Panc1 (cell line): ENCODE results near the gene TMEM115. TPM values are rescaled to one million over a fixed set of nuclear protein-coding genes. Genes with fewer than 3 reads are reported as not detected.

ENCODE experiments used
- ATAC-seq: fragments of 200-7000 bp; cut with Tn5 transposase; 2 replicates; pipeline ENCODE4 v1.9.1; 2020; ENCODE audit warnings: mild to moderate bottlenecking, moderate library complexity
- BruUV-seq: library from RNA; stranded (reverse); fragments of 400-500 nt; replicated peaks from 2 replicates; lab custom pipeline; 2021; lab: Mats Ljungman, UMichigan
- CTCF ChIA-PET: fragments of 300-600 bp; sonication (Branson Sonifier 250); formaldehyde crosslinking; loops from one replicate; lab custom pipeline; 2022; ENCODE audit warnings: antibody characterized with exemption; lab: Charles Lee
- POLR2A ChIA-PET: fragments of 300-600 bp; sonication (Branson Sonifier 250); formaldehyde crosslinking; loops from one replicate; lab custom pipeline; 2022; ENCODE audit warnings: antibody characterized with exemption; lab: Charles Lee
- DNase-seq: peaks from one replicate; pipeline ENCODE4 v3.0.0-alpha.2; 2010; ENCODE audit warnings: low read depth, low spot score
- H3K27ac ChIP-seq: 2 replicates; pipeline ENCODE4 v1.5.1; 2011; ENCODE audit warnings: mild to moderate bottlenecking, low read length, inconsistent platforms
- H3K27me3 ChIP-seq: fragments of 200-500 bp; sonication (Bioruptor generic); 2 replicates; pipeline ENCODE4 v1.6.0; 2014; ENCODE audit warnings: low read length, inconsistent platforms; ENCODE audit not compliant: control insufficient read depth, insufficient read depth
- H3K36me3 ChIP-seq: fragments of 200-500 bp; sonication (Bioruptor generic); 2 replicates; pipeline ENCODE4 v1.5.1; 2014; ENCODE audit warnings: inconsistent platforms, mild to moderate bottlenecking, low read length, moderate library complexity; ENCODE audit not compliant: control insufficient read depth, insufficient read depth
- H3K4me1 ChIP-seq: 2 replicates; pipeline ENCODE4 v1.5.1; 2011; ENCODE audit warnings: inconsistent platforms, mild to moderate bottlenecking, low read length, moderate library complexity; ENCODE audit not compliant: control insufficient read depth, insufficient read depth
- H3K4me3 ChIP-seq, 2 experiments: 2 replicates each; pipeline ENCODE4 v1.5.1; 2011 to 2012; ENCODE audit warnings: low read depth in 2 of 2, low read length in 2 of 2, mild to moderate bottlenecking in 2 of 2, inconsistent platforms in 1 of 2, moderate library complexity in 1 of 2
- H3K9me3 ChIP-seq: fragments of 200-500 bp; sonication (Bioruptor generic); 2 replicates; pipeline ENCODE4 v1.5.1; 2014; ENCODE audit warnings: low read depth, mild to moderate bottlenecking, inconsistent platforms, low read length, moderate library complexity; ENCODE audit not compliant: control insufficient read depth, insufficient read depth
- POLR2AphosphoS5 ChIP-seq: IDR thresholded peaks from 2 replicates; pipeline ENCODE4 v1.6.1; 2012; ENCODE audit warnings: mild to moderate bottlenecking, low read depth, low read length, moderate library complexity
- SIN3A ChIP-seq: IDR thresholded peaks from 2 replicates; pipeline ENCODE4 v1.6.1; 2012; ENCODE audit warnings: low read depth, mild to moderate bottlenecking, low read length, moderate library complexity, borderline replicate concordance; ENCODE audit not compliant: insufficient read depth
- TCF7L2 ChIP-seq: IDR thresholded peaks from 2 replicates; pipeline ENCODE4 v1.6.1; 2011; ENCODE audit warnings: mild to moderate bottlenecking, low read depth, low read length, inconsistent platforms
- in situ Hi-C: cut with HindIII; loops from 2 replicates; pipeline ENCODE4 v1.10.0; 2016; ENCODE audit warnings: low sequenced_read_pairs, low pct_unique_long_range_greater_than_20kb
- intact Hi-C: fragments of 100-400 bp; cut with micrococcal nuclease; formaldehyde crosslinking; loops from one replicate; pipeline ENCODE4 v1.10.0; 2022; ENCODE audit not compliant: unreplicated experiment
- total RNA-seq: library from RNA; stranded (reverse); gene quantifications from one replicate; pipeline ENCODE4 v1.2.1, GENCODE V29; 2021; ENCODE audit not compliant: unreplicated experiment
- TF ChIP-seq, protein P1 (sequence below): fragments of 450-650 bp; IDR thresholded peaks from 2 replicates; pipeline ENCODE4 v1.5.1; 2017; ENCODE audit warnings: mild to moderate bottlenecking
- TF ChIP-seq, protein P2 (sequence below), 2 experiments: IDR thresholded peaks; 2 replicates each; pipeline ENCODE4 v1.6.1; 2011 to 2012; ENCODE audit warnings: low read depth in 2 of 2, control low read depth in 1 of 2, low read length in 1 of 2, mild to moderate bottlenecking in 1 of 2, moderate library complexity in 1 of 2; ENCODE audit not compliant: insufficient read depth in 1 of 2

The TMEM115 gene
- total RNA-seq, 1 experiment from 2014 or later = 30.2 TPM

DNA sequence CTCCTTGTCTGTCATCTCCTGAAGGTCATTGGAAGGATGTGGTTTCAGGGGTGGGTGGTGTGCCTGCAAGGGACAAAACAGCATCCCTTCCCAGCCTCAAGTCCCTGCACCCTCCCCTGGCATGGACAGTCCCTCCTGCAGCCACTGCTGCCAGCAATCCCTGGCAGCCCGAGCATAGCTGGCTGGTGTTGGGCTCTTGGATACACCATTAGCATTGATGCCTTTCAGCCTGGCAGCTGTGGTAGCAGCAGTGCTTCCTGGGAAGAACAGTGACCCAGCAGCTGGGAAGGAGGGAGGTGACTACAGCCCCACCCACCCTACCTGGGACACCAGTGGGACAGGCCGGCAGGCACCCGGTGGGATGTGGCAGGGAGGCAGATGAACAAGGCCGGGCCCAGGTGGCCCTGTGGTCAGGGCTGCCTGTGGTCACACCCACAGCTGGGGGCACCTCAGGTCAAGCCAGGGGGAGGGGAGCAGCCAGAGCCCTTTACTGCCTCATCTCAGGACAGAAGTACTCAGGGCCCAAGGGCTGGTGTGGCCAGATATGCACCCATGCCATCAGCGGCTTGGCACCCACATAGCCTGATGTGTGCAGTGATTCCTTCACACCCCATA lies 32.9 kb upstream of the TMEM115 start:
- no TSS peak for BruUV-seq
- ChIA-PET CTCF (interaction anchor here (0.6 kb wide), 2 partner anchors 10 kb away, joined by 6 to 8 read pairs; no protein-coding TSS in a partner anchor), POLR2A (interaction anchor here (0.6 kb wide), 2 partner anchors 11 to 715 kb away, joined by 3 to 8 read pairs; no protein-coding TSS in a partner anchor)
- Histone ChIP-seq H3K9me3 (no peaks in the 10 kb centered on the region), H3K4me1 (no peaks in the 10 kb centered on the region), H3K4me3 (no peak overlapping the region), H3K36me3 (no peaks in the 10 kb centered on the region), H3K27ac (no peak overlapping the region), H3K27me3 (no peaks in the 10 kb centered on the region)
- in situ Hi-C loops = no loop called here
- no peak for DNase-seq
- intact Hi-C loops = no loop called here
- ATAC-seq = no peak
- TF ChIP-seq TCF7L2 (no peak), POLR2AphosphoS5 (no peak), SIN3A (no peak)
- TF ChIP-seq, protein P1, sequence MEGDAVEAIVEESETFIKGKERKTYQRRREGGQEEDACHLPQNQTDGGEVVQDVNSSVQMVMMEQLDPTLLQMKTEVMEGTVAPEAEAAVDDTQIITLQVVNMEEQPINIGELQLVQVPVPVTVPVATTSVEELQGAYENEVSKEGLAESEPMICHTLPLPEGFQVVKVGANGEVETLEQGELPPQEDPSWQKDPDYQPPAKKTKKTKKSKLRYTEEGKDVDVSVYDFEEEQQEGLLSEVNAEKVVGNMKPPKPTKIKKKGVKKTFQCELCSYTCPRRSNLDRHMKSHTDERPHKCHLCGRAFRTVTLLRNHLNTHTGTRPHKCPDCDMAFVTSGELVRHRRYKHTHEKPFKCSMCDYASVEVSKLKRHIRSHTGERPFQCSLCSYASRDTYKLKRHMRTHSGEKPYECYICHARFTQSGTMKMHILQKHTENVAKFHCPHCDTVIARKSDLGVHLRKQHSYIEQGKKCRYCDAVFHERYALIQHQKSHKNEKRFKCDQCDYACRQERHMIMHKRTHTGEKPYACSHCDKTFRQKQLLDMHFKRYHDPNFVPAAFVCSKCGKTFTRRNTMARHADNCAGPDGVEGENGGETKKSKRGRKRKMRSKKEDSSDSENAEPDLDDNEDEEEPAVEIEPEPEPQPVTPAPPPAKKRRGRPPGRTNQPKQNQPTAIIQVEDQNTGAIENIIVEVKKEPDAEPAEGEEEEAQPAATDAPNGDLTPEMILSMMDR = no peak
- TF ChIP-seq, protein P2, sequence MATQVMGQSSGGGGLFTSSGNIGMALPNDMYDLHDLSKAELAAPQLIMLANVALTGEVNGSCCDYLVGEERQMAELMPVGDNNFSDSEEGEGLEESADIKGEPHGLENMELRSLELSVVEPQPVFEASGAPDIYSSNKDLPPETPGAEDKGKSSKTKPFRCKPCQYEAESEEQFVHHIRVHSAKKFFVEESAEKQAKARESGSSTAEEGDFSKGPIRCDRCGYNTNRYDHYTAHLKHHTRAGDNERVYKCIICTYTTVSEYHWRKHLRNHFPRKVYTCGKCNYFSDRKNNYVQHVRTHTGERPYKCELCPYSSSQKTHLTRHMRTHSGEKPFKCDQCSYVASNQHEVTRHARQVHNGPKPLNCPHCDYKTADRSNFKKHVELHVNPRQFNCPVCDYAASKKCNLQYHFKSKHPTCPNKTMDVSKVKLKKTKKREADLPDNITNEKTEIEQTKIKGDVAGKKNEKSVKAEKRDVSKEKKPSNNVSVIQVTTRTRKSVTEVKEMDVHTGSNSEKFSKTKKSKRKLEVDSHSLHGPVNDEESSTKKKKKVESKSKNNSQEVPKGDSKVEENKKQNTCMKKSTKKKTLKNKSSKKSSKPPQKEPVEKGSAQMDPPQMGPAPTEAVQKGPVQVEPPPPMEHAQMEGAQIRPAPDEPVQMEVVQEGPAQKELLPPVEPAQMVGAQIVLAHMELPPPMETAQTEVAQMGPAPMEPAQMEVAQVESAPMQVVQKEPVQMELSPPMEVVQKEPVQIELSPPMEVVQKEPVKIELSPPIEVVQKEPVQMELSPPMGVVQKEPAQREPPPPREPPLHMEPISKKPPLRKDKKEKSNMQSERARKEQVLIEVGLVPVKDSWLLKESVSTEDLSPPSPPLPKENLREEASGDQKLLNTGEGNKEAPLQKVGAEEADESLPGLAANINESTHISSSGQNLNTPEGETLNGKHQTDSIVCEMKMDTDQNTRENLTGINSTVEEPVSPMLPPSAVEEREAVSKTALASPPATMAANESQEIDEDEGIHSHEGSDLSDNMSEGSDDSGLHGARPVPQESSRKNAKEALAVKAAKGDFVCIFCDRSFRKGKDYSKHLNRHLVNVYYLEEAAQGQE (IDR thresholded peaks at IDR 0.05; ENCODE audit: insufficient read depth in 1 of 2, low read depth in 2 of 2, low read length in 1 of 2) = no peak

DNA sequence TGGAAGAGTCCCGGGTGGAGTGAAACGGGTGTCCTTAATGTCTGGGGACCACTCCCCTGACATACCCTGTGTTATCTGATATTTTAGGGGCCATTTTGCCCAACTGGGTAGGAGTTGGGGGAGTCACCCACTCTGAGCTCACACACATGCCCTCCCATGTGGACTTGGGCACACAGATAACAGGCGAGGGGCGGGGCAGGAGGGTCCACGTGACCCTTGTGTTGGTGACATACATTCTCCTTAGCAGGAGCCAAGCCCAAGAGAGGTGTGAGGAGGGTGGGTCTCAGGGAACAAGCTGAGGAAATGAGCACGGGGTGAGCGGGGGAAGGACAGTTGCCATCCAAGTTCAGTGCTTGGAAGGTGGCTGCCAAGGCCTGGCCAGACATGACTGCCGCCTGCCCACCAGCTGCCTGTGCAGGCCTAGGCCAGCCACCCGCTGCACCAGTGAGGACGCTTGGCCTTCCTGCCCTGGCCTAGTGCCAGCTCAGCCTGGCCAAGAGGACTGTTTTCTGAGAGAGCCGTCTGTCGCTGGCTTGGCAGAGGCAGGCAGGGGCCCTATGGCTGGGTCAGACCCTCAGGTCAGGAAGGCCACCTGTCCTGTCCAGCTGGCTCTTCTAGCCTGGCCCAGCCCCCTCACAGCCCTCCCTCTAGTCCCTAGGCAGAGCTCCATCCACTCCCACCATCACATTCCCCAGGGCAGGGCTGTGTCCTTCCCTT lies 31.3 kb upstream of the TMEM115 start:
- in situ Hi-C loops = no loop called here
- DNase-seq = no peak
- intact Hi-C loops = no loop called here
- no peak for TF ChIP-seq TCF7L2
- TF ChIP-seq, protein P2 (IDR thresholded peaks at IDR 0.05; ENCODE audit: insufficient read depth in 1 of 2, low read depth in 2 of 2, low read length in 1 of 2) = no peak
- TF ChIP-seq, protein P1 = no peak
- TF ChIP-seq POLR2AphosphoS5 = no peak
- TF ChIP-seq SIN3A = no peak
- ChIA-PET POLR2A (no interaction called here), CTCF (interaction anchor here (0.5 to 0.6 kb wide), 2 partner anchors 9 to 44 kb away, joined by 5 to 10 read pairs; no protein-coding TSS in a partner anchor)
- no peak overlapping the region for H3K4me3 ChIP-seq
- H3K4me1 ChIP-seq = no peaks in the 10 kb centered on the region
- no peaks in the 10 kb centered on the region for H3K9me3 ChIP-seq
- no peak overlapping the region for H3K27ac ChIP-seq
- H3K27me3 ChIP-seq = no peaks in the 10 kb centered on the region
- no peak for ATAC-seq
- no peaks in the 10 kb centered on the region for H3K36me3 ChIP-seq
- BruUV-seq = no TSS peak
